ENCODE data around the gene ACOX3.

DNA sequence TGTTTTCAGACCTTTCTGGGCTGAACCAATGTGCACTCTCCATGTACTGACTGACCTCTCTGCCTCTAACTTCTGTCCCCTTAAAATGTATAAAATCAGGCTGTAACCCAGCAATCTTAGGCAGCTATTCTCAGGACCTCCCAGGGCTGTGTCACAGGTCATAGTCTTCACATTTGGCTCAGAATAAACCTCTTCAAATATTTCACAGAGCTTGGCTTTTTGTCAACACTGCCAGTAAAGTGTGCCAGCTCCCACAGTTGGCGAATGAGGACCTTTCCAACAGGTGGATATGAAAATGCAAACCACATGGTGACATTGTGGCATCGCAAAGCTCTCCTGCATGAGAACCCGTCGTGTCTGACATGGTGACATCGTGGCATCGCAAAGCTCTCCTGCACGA, 76.4 kb downstream of the ACOX3 start:
- TF ChIP-seq CTCF (conservative IDR thresholded peaks at IDR 0.05) (no peak), ZFX (IDR thresholded peaks at IDR 0.05) (no peak)
